ENCODE measurements around the gene SEC22C.

The SEC22C gene

GRCh38 chr3:42517117-42517516 lies 64.7 kb downstream of the SEC22C start:
- TF ChIP-seq GATA3 (IDR thresholded peaks at IDR 0.05; ENCODE audit: low read depth, low read length) (no peak), GATA2 (IDR thresholded peaks at IDR 0.05; ENCODE audit: low read depth, low read length) (no peak)

- TF ChIP-seq GATA2 (IDR thresholded peaks at IDR 0.05; ENCODE audit: low read depth, low read length), result no peak
- TF ChIP-seq GATA3 (IDR thresholded peaks at IDR 0.05; ENCODE audit: low read depth, low read length), result no peak
These were observed 65.3 kb downstream of the SEC22C start for GRCh38 chr3:42516443-42516842.

- TF ChIP-seq GATA2 (IDR thresholded peaks at IDR 0.05; ENCODE audit: low read depth, low read length), result no peak
- TF ChIP-seq GATA3 (IDR thresholded peaks at IDR 0.05; ENCODE audit: low read depth, low read length), result no peak
These were observed 65.8 kb downstream of the SEC22C start for GRCh38 chr3:42515976-42516375.

- TF ChIP-seq GATA2 (IDR thresholded peaks at IDR 0.05; ENCODE audit: low read depth, low read length) (no peak), GATA3 (IDR thresholded peaks at IDR 0.05; ENCODE audit: low read depth, low read length) (no peak)
These were observed 66.3 kb downstream of the SEC22C start for GRCh38 chr3:42515391-42515916.

- TF ChIP-seq GATA3 (IDR thresholded peaks at IDR 0.05; ENCODE audit: low read depth, low read length) (no peak), GATA2 (IDR thresholded peaks at IDR 0.05; ENCODE audit: low read depth, low read length) (no peak)
These were observed 66.9 kb downstream of the SEC22C start for GRCh38 chr3:42514876-42515275.

GRCh38 chr3:42513521-42513920 lies 68.2 kb downstream of the SEC22C start:
- no peak for TF ChIP-seq GATA3 (IDR thresholded peaks at IDR 0.05; ENCODE audit: low read depth, low read length)
- no peak for TF ChIP-seq GATA2 (IDR thresholded peaks at IDR 0.05; ENCODE audit: low read depth, low read length)

GRCh38 chr3:42513121-42513520 lies 68.6 kb downstream of the SEC22C start:
- TF ChIP-seq GATA2 (IDR thresholded peaks at IDR 0.05; ENCODE audit: low read depth, low read length), result no peak
- no peak for TF ChIP-seq GATA3 (IDR thresholded peaks at IDR 0.05; ENCODE audit: low read depth, low read length)

- TF ChIP-seq GATA2 (IDR thresholded peaks at IDR 0.05; ENCODE audit: low read depth, low read length), result no peak
- TF ChIP-seq GATA3 (IDR thresholded peaks at IDR 0.05; ENCODE audit: low read depth, low read length), result no peak
These were observed 70.0 kb downstream of the SEC22C start for GRCh38 chr3:42511736-42512135.

- TF ChIP-seq GATA3 (IDR thresholded peaks at IDR 0.05; ENCODE audit: low read depth, low read length), result no peak
- TF ChIP-seq GATA2 (IDR thresholded peaks at IDR 0.05; ENCODE audit: low read depth, low read length), result no peak
These were observed 70.6 kb downstream of the SEC22C start for GRCh38 chr3:42511201-42511600.

- TF ChIP-seq GATA2 (IDR thresholded peaks at IDR 0.05; ENCODE audit: low read depth, low read length) (no peak), GATA3 (IDR thresholded peaks at IDR 0.05; ENCODE audit: low read depth, low read length) (no peak)
These were observed 71.4 kb downstream of the SEC22C start for GRCh38 chr3:42510325-42510724.

GRCh38 chr3:42509111-42509510 lies 72.7 kb downstream of the SEC22C start:
- TF ChIP-seq GATA2 (IDR thresholded peaks at IDR 0.05; ENCODE audit: low read depth, low read length) (no peak), GATA3 (IDR thresholded peaks at IDR 0.05; ENCODE audit: low read depth, low read length) (no peak)

GRCh38 chr3:42508562-42508961 lies 73.2 kb downstream of the SEC22C start:
- TF ChIP-seq GATA2 (IDR thresholded peaks at IDR 0.05; ENCODE audit: low read depth, low read length) (no peak), GATA3 (IDR thresholded peaks at IDR 0.05; ENCODE audit: low read depth, low read length) (no peak)

GRCh38 chr3:42507761-42508335 lies 73.9 kb downstream of the SEC22C start:
- TF ChIP-seq GATA3 (IDR thresholded peaks at IDR 0.05; ENCODE audit: low read depth, low read length) (no peak), GATA2 (IDR thresholded peaks at IDR 0.05; ENCODE audit: low read depth, low read length) (no peak)

- TF ChIP-seq GATA3 (IDR thresholded peaks at IDR 0.05; ENCODE audit: low read depth, low read length), result no peak
- TF ChIP-seq GATA2 (IDR thresholded peaks at IDR 0.05; ENCODE audit: low read depth, low read length), result no peak
These were observed 74.5 kb downstream of the SEC22C start for GRCh38 chr3:42507252-42507651.

GRCh38 chr3:42505849-42506410 lies 75.8 kb downstream of the SEC22C start:
- TF ChIP-seq GATA2 (IDR thresholded peaks at IDR 0.05; ENCODE audit: low read depth, low read length), result no peak
- no peak for TF ChIP-seq GATA3 (IDR thresholded peaks at IDR 0.05; ENCODE audit: low read depth, low read length)

Measured in SH-SY5Y (cell line).